Nucleus accumbens (tissue), 56 donors: ENCODE data around the gene GRIN2A.
A peak's percentile ranks its signal among the peaks of the same experiment; 100 is the strongest.

ENCODE experiments used
- DNase-seq, 56 donors: peaks; one replicate each; lab custom pipeline; 2025; lab: John Stamatoyannopoulos, UW

GRIN2A gene

DNA sequence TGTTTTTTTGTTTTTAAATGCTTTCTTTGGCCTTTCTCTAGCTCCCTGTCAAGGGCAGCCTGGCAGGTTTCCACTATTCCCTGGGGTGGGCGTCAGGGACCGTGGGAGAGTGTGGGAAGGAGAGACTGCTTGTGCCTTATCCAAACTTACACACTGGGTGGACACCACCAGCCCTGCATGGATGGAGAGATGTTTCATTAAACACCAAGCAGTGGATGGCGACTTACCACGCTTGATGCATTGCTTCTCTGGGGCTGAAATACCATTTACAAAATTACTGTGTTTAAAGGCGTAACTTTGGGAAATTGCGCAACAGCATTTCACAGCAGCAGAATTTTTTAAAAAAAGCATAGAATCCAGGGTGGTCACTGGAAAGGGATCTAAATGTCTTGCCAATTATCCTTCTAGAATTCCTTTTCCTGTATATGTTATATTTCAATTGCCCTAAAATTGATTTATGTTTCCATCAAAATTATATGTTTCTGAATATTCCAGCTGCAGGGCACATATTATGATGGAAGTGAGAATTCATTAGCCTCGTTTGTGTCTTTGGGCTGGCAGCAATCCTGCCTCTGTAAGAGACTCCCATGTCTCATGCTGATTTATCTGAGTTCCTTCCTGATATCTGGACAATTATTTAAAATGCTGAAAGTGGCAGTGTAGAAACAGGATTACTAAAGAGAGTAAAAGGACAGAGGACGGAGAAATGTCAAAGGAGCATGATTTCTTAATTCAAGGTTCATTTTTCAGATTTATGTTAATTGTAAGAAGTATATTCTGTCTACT is 247.3 kb downstream of the GRIN2A start:
- no peak for DNase-seq

GRCh38 chr16:9932919-9933653 is 249.1 kb downstream of the GRIN2A start:
- DNase-seq = no peak

DNA sequence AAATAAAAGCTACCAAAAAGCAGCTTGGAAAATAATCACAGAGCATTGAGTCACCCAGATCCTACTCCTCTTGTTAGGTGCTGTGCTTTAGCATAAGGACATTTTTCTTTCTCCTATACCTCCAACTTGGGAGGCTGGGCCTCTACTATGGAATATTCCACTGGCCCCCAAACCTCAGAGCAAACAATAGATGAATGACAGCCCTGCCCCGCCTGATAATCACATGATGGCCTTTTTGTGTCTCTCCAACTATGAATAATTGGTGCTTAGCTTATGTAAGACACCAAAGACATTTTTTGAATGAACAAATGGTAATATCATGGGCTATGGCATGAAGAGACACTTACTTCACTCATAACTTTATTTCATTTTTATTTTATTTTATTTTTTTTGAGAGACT is 250.2 kb downstream of the GRIN2A start:
- DNase-seq = peak in 3 of 56 donors; percentile 17 to 25 (median 18)

DNA sequence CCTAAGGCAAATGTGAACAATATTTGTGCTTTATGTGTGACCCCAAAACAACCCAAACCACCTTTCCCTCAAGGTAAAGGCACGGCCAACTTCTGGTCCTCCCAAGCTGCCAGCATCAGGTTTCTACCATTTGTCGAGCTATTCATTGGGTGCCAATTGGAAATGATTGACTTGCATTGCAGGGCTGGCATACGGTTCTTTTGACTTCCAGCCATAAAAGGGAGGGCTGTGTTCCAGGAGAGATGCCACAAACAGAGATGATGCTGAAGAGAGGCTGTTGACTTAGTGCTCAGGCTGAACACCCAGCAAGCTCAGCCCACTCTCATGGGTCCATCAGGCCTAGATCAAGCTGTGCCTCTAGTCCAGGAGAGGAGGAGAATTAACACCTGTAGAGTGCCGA is 252.4 kb downstream of the GRIN2A start:
- peak in 1 of 56 donors; percentile 14 for DNase-seq

DNA sequence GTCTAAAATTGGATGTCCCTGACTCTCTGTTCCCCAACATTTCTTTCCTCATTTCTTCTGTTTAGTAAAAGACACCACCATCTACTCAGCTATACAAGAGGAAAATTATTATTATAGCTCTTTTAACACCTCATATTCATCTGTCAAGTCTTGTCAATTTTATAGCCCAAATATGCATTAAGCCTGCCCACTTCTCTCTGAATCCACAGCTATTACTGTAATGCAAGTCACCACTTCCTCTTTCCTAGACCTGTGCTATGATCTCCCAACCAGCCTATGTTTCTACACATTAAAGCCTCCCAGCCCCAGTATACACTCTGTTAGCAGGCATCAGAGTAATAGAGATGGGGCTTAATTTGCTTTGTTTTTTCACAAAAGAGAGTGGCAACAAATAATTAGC is 252.9 kb downstream of the GRIN2A start:
- DNase-seq = no peak

DNA sequence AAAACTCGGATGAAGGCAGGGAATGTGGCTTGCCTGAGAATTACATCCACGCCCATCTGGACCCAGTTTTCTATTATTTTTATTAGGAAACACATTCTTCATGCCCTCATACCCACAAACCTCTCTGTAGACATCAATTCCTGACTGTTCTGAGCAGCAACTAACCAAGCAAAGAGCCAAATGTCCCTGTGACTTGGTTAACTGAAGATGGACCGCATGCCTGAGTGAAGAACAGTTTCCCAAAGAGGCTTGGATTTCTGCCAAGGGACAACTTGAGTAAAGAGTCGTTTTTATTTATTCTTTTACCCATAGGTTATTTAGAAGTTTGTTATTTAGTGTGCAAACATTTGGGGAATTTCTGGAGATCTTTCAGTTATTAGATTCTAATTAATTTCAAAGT is 259.8 kb downstream of the GRIN2A start:
- no peak for DNase-seq

DNA sequence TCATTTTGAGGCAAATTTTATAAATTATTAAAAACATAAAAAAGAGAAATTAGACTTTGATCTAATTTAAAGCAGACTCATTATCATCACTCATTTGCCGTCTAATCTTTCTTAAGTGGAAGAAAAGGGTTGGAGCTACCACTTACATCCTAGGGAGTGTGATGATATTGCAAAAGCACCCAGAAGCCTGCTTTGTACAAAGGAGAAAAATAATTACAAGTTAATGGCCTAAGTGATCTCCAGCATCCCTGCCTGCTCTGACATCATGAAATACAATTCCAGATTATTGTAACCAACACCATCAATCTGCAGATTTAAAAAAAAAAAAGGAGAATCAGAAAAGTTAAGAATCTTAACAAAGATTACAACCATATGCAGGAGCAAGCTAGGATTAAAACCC is 260.2 kb downstream of the GRIN2A start:
- DNase-seq = no peak

- DNase-seq = no peak
Measured at GRCh38 chr16:9919460-9919859, 262.8 kb downstream of the GRIN2A start.

DNA sequence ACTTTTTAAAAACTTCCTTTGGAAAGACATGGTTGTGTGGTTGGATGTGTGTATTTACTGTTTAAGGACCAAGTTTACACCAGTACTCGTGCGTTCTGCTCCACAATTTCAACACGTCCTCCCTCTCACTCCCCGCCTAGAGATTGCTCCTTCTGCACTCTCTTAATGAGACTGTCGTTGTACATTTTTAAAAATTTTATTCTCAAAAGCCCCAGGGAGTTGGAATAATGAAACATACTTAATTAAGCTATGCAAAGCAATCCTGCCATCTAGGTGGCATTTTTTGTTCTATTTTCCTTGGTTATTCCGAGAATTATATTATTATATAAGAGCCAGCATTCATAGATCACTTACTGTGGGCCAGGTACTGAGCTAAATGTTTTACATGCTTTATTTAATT is 264.5 kb downstream of the GRIN2A start:
- no peak for DNase-seq

DNA sequence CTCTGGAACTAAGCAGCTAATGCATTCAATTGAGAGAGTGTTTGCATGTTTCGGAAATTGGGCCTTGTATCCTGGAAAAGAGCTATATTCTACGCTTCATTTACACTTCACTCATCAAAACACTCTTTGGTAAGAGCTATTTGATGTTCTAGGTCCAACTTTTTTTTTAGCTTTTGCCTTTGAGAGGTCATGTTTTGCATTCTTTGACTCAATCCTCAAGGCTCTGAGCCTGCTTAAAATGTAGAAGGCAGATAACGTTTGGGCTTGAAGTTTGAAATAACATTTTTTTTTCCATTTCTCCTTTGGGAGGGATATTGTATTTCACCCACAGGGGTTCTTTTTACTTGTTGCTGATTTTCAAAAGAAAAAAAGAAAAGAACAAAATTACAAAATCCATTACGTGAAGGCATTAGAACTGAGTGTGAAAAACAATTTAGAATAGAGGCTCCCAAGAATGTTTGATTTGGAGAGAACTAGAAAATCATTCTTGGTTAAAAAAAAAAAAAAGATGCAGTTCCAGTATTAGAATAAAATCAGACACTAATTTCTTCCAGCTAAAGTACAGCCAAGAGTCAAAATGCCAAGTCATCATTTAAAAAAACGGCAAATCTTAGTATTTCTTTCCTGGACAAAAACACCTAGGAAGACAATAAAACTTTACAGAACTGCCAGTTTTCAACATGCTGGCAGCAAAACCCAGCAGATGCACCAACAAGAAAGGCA is 268.5 kb downstream of the GRIN2A start:
- DNase-seq = no peak

DNA sequence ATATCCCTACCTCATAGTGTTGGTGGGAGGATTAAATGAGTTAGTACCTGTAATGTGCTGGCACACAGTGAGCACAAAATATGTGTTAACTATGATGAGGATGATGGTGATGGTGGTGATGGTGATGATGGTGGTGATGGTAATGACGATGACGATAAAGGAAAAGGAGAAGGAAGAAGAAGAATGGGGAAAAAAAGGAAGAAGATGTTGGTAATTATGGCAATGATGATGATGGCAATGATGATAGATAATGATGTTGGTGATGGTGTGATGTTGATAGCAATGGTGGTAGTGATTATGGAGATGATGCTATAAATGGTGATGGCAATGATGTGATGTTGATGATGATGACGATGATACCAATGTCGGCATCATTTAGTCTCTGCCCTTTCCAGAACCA is 270.2 kb downstream of the GRIN2A start:
- DNase-seq = no peak

- no peak for DNase-seq
Measured at GRCh38 chr16:9911231-9911630, 271.0 kb downstream of the GRIN2A start.

- no peak for DNase-seq
Measured at GRCh38 chr16:9909072-9909825, 273.0 kb downstream of the GRIN2A start.

- peak in 10 of 56 donors; percentile 9 to 43 (median 18) for DNase-seq
Measured at GRCh38 chr16:9908613-9909012, 273.6 kb downstream of the GRIN2A start.

GRCh38 chr16:9907752-9908151 is 274.5 kb downstream of the GRIN2A start:
- DNase-seq = peak in 1 of 56 donors; percentile 8

DNA sequence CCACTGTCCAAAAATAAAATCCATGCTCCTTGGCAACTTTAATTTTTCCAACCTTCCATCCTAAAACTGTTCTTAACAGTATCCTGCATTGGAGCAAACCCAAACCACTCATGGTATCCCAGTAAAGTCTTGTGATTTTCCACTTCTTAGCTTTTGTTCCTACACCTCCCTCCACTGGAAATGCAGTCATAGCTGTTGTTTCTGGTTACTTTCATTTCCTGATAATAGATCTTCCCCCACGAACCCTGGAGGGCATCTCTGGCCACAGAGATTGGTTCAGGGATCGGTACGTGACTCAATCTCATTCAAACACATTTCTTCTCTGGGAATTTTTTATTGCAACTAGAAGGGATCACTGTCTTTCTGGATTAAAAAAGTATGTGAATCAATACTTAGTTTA is 276.0 kb downstream of the GRIN2A start:
- no peak for DNase-seq

DNA sequence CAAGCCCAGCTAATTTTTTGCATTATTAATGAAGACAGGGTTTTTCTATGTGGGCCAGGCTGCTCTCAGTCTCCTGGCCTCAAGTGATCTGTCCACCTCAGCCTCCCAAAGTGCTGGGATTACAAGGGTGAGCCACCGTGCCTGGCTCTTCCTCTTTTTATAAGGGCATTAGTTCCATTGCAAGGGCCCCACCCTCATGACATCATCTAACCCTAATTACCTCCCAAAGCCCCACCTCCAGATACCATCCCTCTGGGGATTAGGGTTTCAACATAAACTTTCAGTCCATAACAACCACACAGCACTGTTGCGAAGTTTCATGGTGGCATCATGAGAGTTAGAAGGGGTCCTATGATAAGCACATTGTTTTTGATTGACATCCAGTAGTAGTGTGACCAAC is 277.7 kb downstream of the GRIN2A start:
- DNase-seq = no peak

DNA sequence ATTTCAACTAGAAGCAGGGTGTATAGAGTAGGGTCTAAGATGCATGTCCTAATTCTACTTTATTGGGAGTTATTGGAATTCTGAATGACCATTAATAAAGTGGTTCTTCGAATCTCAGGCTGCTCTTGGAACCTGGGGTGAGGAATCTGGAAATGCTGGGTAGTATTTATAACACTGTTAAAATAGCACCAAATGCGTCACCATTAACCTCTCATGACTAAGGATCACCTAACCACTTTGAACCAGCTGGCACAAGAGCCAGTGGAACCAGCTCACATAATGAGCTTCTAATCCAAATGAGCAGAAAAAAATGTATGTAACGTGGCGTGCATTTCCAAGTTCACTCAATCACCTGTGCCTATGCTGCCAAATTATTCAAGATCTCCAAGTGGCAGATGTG is 281.7 kb downstream of the GRIN2A start:
- no peak for DNase-seq

GRCh38 chr16:9898555-9898954 is 283.7 kb downstream of the GRIN2A start:
- DNase-seq = no peak

GRCh38 chr16:9898124-9898523 is 284.1 kb downstream of the GRIN2A start:
- DNase-seq = no peak

DNA sequence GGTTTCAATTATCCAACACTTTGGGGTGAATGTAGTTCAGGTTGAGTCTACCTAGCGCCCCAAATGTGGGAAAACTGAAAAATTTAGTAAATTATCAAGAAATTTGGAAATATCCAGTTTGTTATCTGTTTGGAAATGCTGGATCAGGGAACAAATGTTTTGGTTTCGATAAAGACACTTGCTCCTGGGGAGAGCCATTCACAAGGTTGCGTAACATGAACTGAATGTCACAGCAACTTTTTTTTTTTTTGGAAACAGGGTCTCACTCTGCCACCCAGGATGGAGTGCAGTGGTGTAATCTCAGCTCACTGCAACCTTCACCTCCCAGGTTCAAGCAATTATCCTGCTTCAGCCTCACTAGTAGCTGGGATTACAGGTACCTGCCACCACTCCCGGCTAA is 286.4 kb downstream of the GRIN2A start:
- no peak for DNase-seq
